ENCODE data around the gene FBXW7. TPM values are rescaled to one million over a fixed set of nuclear protein-coding genes. Genes with fewer than 3 reads are reported as not detected.

The FBXW7 gene
- total RNA-seq, 3 donors from 2014 or later, result 55.7 to 247 (median 117) TPM

GRCh38 chr4:152534541-152535359, 1.1 kb downstream of the FBXW7 start:
- Histone ChIP-seq H3K9me3 (peaks cover 2 to 3% of the 10 kb centered on the region in 2 donors), H3K36me3 (no peaks in the 10 kb centered on the region), H3K27me3 (no peaks in the 10 kb centered on the region), H3K4me1 (peaks cover 0 to 13% of the 10 kb centered on the region in 2 donors), H3K27ac (peak overlapping the region; percentile 95 to 97), H3K4me3 (peak overlapping the region; percentile 84 to 98 (median 97))
- intact Hi-C loops (cut with DNase I; ENCODE audit: low total_unique reads), result no loop called here
- DNase-seq (ENCODE audit: low spot score in 2 of 2), result no peak
- no peak for TF ChIP-seq POLR2A (IDR thresholded peaks at IDR 0.05)
- TF ChIP-seq POLR2AphosphoS5 (IDR thresholded peaks at IDR 0.05), result no peak
- TF ChIP-seq CTCF (IDR thresholded peaks at IDR 0.05), result no peak

DNA sequence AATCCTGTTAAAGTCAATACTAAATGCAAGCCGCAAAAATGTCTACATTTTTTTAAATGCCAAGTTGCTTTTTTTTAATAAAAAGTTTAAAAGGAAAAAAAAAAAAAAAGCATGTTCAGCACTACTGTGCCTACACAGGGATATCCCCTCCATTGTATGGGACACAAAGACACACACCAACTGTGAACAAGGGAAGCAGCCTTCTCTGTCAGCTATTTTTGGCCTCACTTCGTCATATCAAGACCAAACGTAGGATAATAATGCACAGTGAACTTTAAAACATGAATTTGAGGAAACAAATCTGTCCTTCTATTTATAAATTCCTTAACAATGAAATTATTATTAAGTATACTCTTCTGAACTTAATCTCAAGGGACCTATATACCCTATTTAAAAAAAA, 4.4 kb downstream of the FBXW7 start:
- Histone ChIP-seq H3K9me3 (no peaks in the 10 kb centered on the region), H3K27me3 (no peaks in the 10 kb centered on the region), H3K4me1 (no peaks in the 10 kb centered on the region), H3K4me3 (no peak overlapping the region), H3K27ac (no peak overlapping the region), H3K36me3 (no peaks in the 10 kb centered on the region)
- TF ChIP-seq POLR2A (IDR thresholded peaks at IDR 0.05) (no peak), POLR2AphosphoS5 (IDR thresholded peaks at IDR 0.05) (no peak), CTCF (IDR thresholded peaks at IDR 0.05) (no peak)
- no peak for DNase-seq (ENCODE audit: low spot score in 2 of 2)
- intact Hi-C loops (cut with DNase I; ENCODE audit: low total_unique reads), result no loop called here

- Histone ChIP-seq H3K27me3 (no peaks in the 10 kb centered on the region), H3K4me1 (no peaks in the 10 kb centered on the region), H3K4me3 (no peak overlapping the region), H3K9me3 (no peaks in the 10 kb centered on the region), H3K36me3 (no peaks in the 10 kb centered on the region), H3K27ac (peak overlapping the region in 1 of 2 donors; percentile 37)
- intact Hi-C loops (cut with DNase I; ENCODE audit: low total_unique reads), result no loop called here
- DNase-seq (ENCODE audit: low spot score in 2 of 2), result no peak
- TF ChIP-seq CTCF (IDR thresholded peaks at IDR 0.05), result no peak
- no peak for TF ChIP-seq POLR2AphosphoS5 (IDR thresholded peaks at IDR 0.05)
- no peak for TF ChIP-seq POLR2A (IDR thresholded peaks at IDR 0.05)
Measured at GRCh38 chr4:152530600-152530999, 5.3 kb downstream of the FBXW7 start.

- Histone ChIP-seq H3K27ac (no peak overlapping the region), H3K9me3 (no peaks in the 10 kb centered on the region), H3K27me3 (no peaks in the 10 kb centered on the region), H3K36me3 (no peaks in the 10 kb centered on the region), H3K4me1 (no peaks in the 10 kb centered on the region), H3K4me3 (no peak overlapping the region)
- DNase-seq (ENCODE audit: low spot score in 2 of 2), result no peak
- TF ChIP-seq CTCF (IDR thresholded peaks at IDR 0.05) (no peak), POLR2A (IDR thresholded peaks at IDR 0.05) (no peak), POLR2AphosphoS5 (IDR thresholded peaks at IDR 0.05) (no peak)
- intact Hi-C loops (cut with DNase I; ENCODE audit: low total_unique reads), result no loop called here
Measured at GRCh38 chr4:152529880-152530279, 6.0 kb downstream of the FBXW7 start.

GRCh38 chr4:152528060-152528459, 7.8 kb downstream of the FBXW7 start:
- Histone ChIP-seq H3K27ac (no peak overlapping the region), H3K36me3 (no peaks in the 10 kb centered on the region), H3K9me3 (no peaks in the 10 kb centered on the region), H3K4me1 (no peaks in the 10 kb centered on the region), H3K4me3 (no peak overlapping the region), H3K27me3 (no peaks in the 10 kb centered on the region)
- TF ChIP-seq POLR2AphosphoS5 (IDR thresholded peaks at IDR 0.05), result no peak
- TF ChIP-seq POLR2A (IDR thresholded peaks at IDR 0.05), result no peak
- TF ChIP-seq CTCF (IDR thresholded peaks at IDR 0.05), result no peak
- no peak for DNase-seq (ENCODE audit: low spot score in 2 of 2)
- intact Hi-C loops (cut with DNase I; ENCODE audit: low total_unique reads), result no loop called here

Measured in breast epithelium (tissue), 4 donors.